Neural cell (in vitro differentiated cells): ENCODE results near the gene ACSS1.

ENCODE experiments used
- EZH2 ChIP-seq: fragments of 200-600, 300-800 bp; shearing (Covaris generic), sonication (generic); IDR thresholded peaks from 2 replicates; pipeline ENCODE4 v1.6.1; 2014; ENCODE audit warnings: antibody characterized with exemption, low read length, borderline replicate concordance, mild to moderate bottlenecking; ENCODE audit not compliant: insufficient read depth, poor library complexity, severe bottlenecking
- MXI1 ChIP-seq: fragments of 450-650 bp; conservative IDR thresholded peaks from 2 replicates; pipeline ENCODE4 v1.6.1; 2014; ENCODE audit warnings: antibody characterized with exemption, mild to moderate bottlenecking; ENCODE audit not compliant: poor library complexity, severe bottlenecking
- POLR2AphosphoS5 ChIP-seq: IDR thresholded peaks from 2 replicates; pipeline ENCODE4 v1.6.1; 2012
- RAD21 ChIP-seq: fragments of 450-650 bp; conservative IDR thresholded peaks from 2 replicates; pipeline ENCODE4 v1.6.1; 2014; ENCODE audit warnings: antibody characterized with exemption, mild to moderate bottlenecking, moderate library complexity
- SMC3 ChIP-seq: fragments of 450-650 bp; conservative IDR thresholded peaks from 2 replicates; pipeline ENCODE4 v1.6.1; 2014; ENCODE audit warnings: antibody characterized with exemption, mild to moderate bottlenecking, moderate library complexity; ENCODE audit not compliant: poor library complexity
- TAF1 ChIP-seq: IDR thresholded peaks from 2 replicates; pipeline ENCODE4 v1.6.1; 2012; ENCODE audit warnings: low read depth
- TF ChIP-seq, protein P1 (sequence below): fragments of 450-650 bp; IDR thresholded peaks from 2 replicates; pipeline ENCODE4 v1.5.1; 2014; ENCODE audit warnings: antibody characterized with exemption, mild to moderate bottlenecking, moderate library complexity; ENCODE audit not compliant: poor library complexity, severe bottlenecking
- TF ChIP-seq, protein P2 (sequence below): IDR thresholded peaks from 2 replicates; pipeline ENCODE4 v1.6.1; 2012; ENCODE audit warnings: borderline replicate concordance

DNA sequence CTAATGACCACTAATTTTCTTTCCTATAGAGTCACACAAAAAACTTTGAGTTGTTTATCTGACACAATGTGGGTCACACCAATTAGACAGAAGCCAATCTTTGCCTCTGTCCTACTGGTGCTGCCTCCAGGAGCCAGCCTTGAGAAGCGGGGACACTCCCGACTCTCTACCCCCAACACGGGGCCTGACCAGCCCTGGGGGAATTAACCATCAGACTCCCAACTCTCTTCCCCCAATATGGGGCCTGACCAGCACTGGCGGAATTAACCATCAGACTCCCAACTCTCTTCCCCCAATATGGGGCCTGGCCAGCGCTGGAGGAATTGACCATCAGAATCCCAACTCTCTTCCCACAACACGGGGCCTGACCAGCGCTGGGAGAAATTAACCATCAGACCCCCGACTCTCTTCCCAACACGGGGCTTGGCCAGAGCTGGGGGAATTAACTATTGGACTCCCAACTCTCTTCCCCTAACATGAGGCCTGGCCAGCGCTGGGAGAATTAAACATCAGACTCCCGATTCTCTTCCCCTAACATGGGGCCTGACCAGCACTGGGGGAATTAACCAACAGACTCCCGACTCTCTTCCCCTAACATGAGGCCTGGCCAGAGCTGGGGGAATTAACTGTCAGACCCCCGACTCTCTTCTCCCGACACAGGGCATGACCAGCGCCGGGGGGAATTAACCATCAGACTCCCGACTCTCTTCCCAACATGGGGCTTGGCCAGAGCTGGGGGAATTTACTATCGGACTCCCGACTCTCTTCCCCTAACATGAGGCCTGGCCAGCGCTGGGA is 96.4 kb downstream of the ACSS1 start:
- TF ChIP-seq, protein P1, sequence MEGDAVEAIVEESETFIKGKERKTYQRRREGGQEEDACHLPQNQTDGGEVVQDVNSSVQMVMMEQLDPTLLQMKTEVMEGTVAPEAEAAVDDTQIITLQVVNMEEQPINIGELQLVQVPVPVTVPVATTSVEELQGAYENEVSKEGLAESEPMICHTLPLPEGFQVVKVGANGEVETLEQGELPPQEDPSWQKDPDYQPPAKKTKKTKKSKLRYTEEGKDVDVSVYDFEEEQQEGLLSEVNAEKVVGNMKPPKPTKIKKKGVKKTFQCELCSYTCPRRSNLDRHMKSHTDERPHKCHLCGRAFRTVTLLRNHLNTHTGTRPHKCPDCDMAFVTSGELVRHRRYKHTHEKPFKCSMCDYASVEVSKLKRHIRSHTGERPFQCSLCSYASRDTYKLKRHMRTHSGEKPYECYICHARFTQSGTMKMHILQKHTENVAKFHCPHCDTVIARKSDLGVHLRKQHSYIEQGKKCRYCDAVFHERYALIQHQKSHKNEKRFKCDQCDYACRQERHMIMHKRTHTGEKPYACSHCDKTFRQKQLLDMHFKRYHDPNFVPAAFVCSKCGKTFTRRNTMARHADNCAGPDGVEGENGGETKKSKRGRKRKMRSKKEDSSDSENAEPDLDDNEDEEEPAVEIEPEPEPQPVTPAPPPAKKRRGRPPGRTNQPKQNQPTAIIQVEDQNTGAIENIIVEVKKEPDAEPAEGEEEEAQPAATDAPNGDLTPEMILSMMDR, result no peak
- no peak for TF ChIP-seq TAF1
- no peak for TF ChIP-seq RAD21
- TF ChIP-seq, protein P2, sequence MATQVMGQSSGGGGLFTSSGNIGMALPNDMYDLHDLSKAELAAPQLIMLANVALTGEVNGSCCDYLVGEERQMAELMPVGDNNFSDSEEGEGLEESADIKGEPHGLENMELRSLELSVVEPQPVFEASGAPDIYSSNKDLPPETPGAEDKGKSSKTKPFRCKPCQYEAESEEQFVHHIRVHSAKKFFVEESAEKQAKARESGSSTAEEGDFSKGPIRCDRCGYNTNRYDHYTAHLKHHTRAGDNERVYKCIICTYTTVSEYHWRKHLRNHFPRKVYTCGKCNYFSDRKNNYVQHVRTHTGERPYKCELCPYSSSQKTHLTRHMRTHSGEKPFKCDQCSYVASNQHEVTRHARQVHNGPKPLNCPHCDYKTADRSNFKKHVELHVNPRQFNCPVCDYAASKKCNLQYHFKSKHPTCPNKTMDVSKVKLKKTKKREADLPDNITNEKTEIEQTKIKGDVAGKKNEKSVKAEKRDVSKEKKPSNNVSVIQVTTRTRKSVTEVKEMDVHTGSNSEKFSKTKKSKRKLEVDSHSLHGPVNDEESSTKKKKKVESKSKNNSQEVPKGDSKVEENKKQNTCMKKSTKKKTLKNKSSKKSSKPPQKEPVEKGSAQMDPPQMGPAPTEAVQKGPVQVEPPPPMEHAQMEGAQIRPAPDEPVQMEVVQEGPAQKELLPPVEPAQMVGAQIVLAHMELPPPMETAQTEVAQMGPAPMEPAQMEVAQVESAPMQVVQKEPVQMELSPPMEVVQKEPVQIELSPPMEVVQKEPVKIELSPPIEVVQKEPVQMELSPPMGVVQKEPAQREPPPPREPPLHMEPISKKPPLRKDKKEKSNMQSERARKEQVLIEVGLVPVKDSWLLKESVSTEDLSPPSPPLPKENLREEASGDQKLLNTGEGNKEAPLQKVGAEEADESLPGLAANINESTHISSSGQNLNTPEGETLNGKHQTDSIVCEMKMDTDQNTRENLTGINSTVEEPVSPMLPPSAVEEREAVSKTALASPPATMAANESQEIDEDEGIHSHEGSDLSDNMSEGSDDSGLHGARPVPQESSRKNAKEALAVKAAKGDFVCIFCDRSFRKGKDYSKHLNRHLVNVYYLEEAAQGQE, result no peak
- no peak for TF ChIP-seq MXI1
- TF ChIP-seq EZH2, result no peak
- TF ChIP-seq POLR2AphosphoS5, result no peak
- TF ChIP-seq SMC3, result no peak
